IPS-11a (cell line): Measurements from ENCODE around the gene BTBD16.

Source experiments
- H3K4me3 ChIP-seq: one replicate; pipeline ENCODE4 v1.5.1; 2013; ENCODE audit warnings: low read depth, low read length, control low read depth

Gene BTBD16

GRCh38 chr10:122308417-122309141 lies 37.5 kb downstream of the BTBD16 start:
- no peak overlapping the region for H3K4me3 ChIP-seq

- no peak overlapping the region for H3K4me3 ChIP-seq
These were observed 39.4 kb downstream of the BTBD16 start for GRCh38 chr10:122310311-122311050.

GRCh38 chr10:122311051-122311410 lies 39.9 kb downstream of the BTBD16 start:
- H3K4me3 ChIP-seq: no peak overlapping the region

GRCh38 chr10:122311716-122312115 lies 40.6 kb downstream of the BTBD16 start:
- no peak overlapping the region for H3K4me3 ChIP-seq

- H3K4me3 ChIP-seq: no peak overlapping the region
These were observed 45.3 kb downstream of the BTBD16 start for GRCh38 chr10:122316224-122316884.

- H3K4me3 ChIP-seq: no peak overlapping the region
These were observed 50.9 kb downstream of the BTBD16 start for GRCh38 chr10:122321960-122322359.

GRCh38 chr10:122323189-122323588 lies 52.1 kb downstream of the BTBD16 start:
- no peak overlapping the region for H3K4me3 ChIP-seq

GRCh38 chr10:122323941-122324675 lies 53.0 kb downstream of the BTBD16 start:
- no peak overlapping the region for H3K4me3 ChIP-seq

GRCh38 chr10:122325235-122325634 lies 54.1 kb downstream of the BTBD16 start:
- no peak overlapping the region for H3K4me3 ChIP-seq

- H3K4me3 ChIP-seq: no peak overlapping the region
These were observed 55.3 kb downstream of the BTBD16 start for GRCh38 chr10:122326385-122326784.

GRCh38 chr10:122326806-122327205 lies 55.7 kb downstream of the BTBD16 start:
- H3K4me3 ChIP-seq: no peak overlapping the region

- no peak overlapping the region for H3K4me3 ChIP-seq
These were observed 56.4 kb downstream of the BTBD16 start for GRCh38 chr10:122327237-122328206.

GRCh38 chr10:122328676-122329075 lies 57.6 kb downstream of the BTBD16 start:
- H3K4me3 ChIP-seq: no peak overlapping the region

- no peak overlapping the region for H3K4me3 ChIP-seq
These were observed 58.3 kb downstream of the BTBD16 start for GRCh38 chr10:122329416-122329815.

- H3K4me3 ChIP-seq: no peak overlapping the region
These were observed 60.0 kb downstream of the BTBD16 start for GRCh38 chr10:122331100-122331499.

GRCh38 chr10:122331615-122332446 lies 60.7 kb downstream of the BTBD16 start:
- no peak overlapping the region for H3K4me3 ChIP-seq

GRCh38 chr10:122333037-122333436 lies 61.9 kb downstream of the BTBD16 start:
- H3K4me3 ChIP-seq: no peak overlapping the region

- no peak overlapping the region for H3K4me3 ChIP-seq
These were observed 65.2 kb downstream of the BTBD16 start for GRCh38 chr10:122336332-122336731.

GRCh38 chr10:122336961-122337360 lies 65.9 kb downstream of the BTBD16 start:
- no peak overlapping the region for H3K4me3 ChIP-seq
